Activated effector memory CD4-positive, alpha-beta T cell treated with Interleukin-2 at 50 U/mL for 16 hours (primary cell): ENCODE measurements around the gene SRSF4.
A peak's percentile ranks its signal among the peaks of the same experiment; 100 is the strongest.
"Not testable (repeated sequence)": the region's sequence is repeated elsewhere in the genome, so short reads cannot be mapped to it uniquely, and the experiment has no call there.

ENCODE experiments used
- DNase-seq: peaks from one replicate; pipeline ENCODE4 v3.0.0-alpha.2; 2020

The SRSF4 gene

DNA sequence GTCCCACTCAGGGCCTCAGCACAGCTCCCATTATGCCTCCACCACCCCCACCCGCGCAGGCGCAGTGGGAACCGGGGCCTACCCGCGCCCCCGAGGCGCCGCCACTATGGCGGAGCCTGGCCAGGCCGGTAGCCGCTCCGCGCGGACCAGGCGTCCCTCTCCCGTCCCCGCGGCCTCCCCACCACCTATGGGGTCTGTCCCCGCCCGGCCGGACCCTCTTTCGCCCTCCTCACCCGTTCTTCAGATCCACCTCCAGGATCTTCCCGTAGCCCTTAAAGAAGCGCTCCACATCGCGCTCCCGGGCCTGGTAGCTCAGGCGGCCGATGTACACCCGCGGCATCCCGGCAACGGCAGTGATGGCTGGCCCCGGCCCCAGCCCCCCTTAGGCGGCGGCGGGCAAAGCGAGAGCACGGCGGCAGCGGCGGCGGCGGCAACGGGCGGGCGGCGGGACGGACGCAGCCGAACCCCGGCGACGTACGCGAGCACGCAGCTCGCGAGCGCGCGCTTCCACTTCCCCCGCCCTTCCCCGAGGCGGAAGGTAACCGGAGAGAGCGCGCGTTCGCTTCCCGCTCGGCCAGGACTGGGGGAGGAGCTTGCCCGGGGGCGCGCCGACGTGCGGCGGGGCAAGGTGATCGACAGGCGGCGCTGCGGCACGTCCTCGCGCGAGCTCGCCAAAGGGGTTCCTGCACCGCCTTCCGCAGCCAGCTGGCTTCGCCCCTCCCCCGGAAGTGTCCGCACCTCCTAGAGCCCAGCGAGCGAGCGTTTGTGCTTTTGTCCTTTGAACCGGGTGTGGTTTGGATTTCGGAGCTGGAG is at the start of gene SRSF4:
Gene SRSF4, minus strand, starts transcription at position 488 of the 813 bp plus-strand sequence. Its CDS starts 148 bp downstream, at position 340.
- DNase-seq = peak; percentile 99

DNA sequence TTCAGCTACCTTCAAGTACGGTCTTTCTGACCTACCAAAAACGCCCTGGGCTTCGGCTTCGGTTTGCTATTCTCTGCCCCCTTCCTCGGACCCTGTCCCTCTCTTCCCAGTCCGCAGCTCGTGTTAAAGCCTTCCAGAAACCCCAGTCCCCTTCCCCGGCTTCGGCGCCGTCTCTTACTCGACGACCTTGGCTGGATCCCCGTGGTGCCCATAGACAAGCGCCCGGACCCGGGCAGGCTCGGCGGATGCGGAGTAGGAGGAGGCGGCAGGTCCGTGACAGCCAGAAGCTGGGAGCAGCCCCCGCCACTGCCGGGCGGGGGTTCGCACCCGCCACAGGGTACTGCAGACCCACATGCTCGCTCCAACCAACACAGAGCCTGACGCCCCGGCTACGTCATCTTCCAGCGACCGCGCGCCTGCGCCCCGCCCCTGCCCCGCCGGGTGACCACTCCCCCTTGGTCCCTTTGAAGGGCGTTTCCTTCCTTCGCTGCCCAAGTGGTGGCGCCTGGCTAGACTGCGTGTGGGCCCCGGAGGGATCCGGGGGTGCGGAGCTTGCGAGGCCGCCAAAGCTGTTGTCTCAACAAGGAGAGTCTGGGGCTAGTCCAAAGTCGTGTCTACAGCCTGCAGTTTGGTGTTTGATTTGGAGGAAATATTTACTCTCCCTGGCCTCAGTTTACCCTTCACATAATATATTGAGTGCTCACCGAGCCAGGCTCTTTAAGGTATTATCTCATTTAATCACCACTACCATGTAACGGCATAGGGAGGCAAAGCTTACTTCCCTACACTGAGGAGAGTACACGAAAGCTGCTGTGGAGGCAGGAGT is 49.1 kb upstream of the SRSF4 start, which contains the start of gene MECR:
Gene MECR, minus strand, starts transcription at position 382 of the 826 bp plus-strand sequence. Its CDS starts 28 bp downstream, at position 354.
- peak; percentile 91 for DNase-seq

DNA sequence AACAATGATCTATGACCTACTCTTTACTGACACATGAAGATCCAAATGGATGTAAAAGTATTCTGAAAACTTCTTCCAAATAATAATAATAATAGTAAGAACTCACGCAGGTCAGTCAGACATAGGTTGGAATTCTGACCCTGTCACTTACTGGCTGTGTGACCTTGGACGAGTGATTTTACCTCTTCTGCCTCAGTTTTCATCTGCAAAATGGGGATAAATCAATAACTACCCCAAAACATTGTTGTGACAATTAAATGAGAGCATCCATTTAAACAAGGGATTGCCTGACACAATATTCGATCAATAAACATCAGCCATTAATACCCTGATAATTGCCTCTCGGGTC is 48.5 kb upstream of the SRSF4 start:
- DNase-seq = no peak

DNA sequence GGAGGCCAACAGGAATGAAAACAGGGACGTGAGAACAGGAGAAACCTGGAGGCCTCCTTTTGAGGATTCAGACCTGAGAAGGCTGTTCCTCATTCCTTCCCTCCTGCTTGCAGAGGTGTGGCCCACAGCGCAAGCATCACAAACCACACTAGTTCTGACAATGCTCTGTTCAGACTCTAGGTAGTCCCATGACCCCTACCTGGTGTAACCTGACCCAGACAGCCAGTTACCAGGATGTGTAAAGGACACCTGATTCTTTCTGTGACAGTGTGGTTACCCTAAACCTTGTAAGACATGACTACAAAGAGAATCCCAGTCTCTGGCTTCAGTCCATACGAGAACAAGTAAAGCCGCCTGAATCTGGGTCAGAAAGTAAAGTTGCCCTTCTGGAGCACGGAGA is 45.8 kb upstream of the SRSF4 start:
- DNase-seq = no peak

DNA sequence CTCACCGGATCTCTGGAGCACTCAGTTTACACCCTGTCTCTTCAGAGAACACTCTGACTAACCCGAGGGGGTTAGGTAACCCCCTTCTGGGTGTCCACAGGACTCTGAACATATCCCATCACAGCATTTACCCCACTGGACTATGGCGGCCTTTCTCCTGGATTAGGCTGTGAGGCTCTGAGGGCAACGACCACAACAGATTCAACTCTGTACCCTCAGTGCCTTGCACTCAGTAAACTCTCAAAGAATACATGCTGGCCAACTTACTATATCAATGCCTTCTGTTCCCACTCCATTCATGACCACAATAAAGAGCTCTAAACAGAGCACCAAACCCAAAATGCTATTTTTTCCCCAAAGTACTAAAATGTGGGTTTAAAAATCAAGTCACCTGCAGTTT is 43.7 kb upstream of the SRSF4 start:
- DNase-seq = no peak

DNA sequence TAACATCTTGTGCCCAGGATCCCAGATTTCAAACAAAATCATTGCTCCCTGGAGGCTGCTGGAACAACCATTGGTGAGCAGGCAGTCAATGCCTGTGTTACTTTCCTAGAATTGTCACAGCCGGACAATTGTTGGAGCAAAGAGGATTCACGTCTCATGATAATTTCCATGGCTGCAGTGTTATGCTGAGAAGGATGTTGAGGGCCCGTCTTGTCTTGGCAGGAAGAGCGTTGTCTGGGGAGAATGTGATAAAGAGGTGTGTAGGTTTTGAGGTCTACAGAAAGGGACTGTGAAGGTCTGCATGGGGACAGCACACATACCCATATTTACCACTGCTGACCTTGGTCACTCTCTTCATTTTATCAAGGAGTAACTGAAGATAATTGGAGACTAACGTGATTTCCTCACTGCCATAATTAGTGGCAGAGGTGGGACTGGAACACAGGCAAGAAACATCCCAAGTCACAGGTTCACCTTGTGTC is 42.7 kb upstream of the SRSF4 start:
- no peak for DNase-seq

DNA sequence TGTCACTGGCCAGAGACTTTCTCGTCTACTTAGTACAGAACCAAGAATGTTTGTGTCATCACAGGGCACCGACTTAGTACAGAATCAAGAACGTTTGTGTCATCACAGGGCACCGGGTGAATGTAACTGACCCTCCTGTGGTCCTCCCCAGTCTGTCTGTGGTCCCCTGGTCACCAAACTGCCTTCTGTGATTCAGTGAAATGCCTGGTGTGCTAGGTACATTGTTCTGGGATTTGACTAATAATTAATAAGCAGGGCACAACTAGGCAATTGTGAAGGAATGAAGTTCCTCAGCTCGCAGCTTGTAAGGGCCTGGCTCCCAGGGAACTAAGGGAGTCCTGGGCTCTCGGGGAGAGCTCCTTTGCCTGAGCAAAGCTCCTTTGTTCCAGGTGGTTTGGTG is 41.8 kb upstream of the SRSF4 start:
- DNase-seq = no peak

DNA sequence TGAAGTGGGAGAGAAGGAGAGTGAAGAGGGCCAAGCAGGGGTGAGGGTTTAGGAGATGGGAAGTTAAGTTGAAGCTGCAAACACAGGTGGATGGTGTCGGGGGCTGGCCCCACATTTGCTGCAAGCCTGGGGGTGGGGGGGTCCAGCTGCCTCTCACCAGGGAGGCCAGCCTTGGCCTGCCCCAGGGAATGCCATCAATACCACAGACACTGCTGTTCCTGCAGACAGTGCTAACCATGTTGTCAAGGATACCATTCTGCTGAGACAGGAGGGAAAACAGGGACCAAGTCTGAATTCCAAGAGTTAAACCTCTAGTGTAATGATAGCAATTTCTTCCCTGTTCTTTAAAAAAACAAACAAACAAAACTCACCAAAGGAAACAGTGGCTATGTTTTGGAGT is 41.0 kb upstream of the SRSF4 start:
- DNase-seq = no peak

DNA sequence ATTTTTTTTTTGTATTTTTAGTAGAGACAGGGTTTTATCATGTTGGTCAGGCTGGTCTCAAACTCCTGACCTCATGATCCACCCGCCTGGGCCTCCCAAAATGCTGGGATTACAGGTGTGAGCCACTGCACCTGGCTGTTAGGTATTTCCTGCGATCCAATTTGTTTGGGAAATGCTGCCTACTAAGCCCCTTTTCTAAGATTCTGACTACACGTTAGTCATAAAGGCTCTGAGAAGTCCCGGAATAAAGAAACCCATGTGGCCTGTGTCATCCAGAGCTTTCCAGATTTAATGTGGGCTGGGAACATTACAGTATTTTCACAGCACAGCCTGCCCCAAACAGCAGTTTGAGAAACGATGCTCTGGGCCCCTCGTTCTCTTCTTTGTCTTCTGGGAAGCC is 40.6 kb upstream of the SRSF4 start:
- not testable (repeated sequence) for DNase-seq

DNA sequence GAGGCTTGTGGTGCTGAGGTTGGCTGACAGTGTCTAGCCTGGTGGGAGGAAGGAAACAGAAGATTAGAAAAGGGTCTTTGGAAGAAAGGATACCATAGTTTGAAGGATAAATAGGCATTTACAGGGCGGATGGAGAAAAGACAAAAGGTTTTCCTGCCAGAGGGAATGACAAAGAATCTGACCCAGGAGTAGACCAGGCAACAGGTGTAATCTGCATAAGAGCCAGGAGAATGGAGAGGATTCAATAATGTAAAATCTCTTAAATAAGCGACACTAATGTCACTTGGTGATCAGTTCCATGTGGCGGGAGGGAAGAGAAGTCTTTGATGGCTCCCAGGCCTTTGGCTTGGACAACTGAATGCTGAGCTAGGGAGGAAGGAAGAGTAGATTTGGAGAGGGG is 39.6 kb upstream of the SRSF4 start:
- no peak for DNase-seq

DNA sequence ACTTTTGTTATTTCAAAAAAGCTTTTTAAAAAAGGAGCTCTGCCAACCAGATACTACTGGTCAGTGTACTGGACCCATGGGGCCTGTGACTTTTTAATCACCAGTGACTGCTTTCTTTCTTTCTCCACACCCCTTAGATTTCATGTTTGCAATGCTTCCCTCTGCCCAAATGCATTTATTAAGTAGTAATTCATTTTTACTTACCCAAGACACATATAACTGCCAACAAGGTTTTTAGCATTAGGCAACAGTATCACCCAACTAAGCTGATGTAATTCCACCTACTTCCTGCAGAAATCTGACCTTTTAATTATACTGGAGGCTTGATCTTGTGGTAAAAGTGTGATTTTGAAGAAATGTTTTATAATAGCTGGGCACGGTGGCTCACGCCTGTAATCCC is 36.5 kb upstream of the SRSF4 start:
- DNase-seq = no peak

DNA sequence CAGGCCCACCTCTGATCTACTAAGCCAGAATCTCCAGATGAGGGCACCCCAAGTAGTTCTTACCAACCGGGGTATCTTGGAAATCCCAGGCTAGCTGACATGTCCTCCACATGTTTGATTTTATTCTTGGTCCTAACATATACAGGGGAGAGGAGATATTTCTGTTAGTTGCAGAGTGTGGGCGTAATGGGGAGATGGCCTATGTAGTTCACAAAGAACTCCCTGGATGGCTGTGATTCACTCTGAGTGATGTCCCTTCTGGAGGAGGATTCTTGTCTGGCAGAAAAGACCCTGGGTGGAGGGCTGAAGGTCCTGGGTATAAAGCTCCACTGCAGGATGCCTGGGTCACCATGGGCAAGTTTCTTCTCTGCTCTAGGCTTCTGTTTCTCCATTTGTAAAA is 35.9 kb upstream of the SRSF4 start:
- DNase-seq = no peak

DNA sequence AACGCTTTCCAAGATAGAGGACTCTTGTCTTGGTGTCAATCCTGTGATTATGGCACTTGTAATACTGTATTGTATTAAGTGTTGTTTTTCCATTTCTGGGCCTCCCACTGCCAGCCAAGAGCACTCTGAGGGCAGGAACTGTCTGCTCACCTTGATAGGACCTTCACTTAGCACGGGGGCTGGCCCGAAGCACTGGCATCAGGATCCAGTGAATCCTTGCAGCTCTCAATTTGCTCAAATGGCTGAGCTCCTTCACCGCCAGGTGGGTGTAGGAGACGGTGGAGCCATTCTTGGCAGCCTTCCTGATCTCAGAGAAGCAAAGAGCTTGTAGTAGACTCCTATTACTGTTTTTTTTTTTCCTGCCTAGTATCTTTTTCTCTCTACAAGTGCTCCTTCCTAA is 31.4 kb upstream of the SRSF4 start:
- DNase-seq = no peak

DNA sequence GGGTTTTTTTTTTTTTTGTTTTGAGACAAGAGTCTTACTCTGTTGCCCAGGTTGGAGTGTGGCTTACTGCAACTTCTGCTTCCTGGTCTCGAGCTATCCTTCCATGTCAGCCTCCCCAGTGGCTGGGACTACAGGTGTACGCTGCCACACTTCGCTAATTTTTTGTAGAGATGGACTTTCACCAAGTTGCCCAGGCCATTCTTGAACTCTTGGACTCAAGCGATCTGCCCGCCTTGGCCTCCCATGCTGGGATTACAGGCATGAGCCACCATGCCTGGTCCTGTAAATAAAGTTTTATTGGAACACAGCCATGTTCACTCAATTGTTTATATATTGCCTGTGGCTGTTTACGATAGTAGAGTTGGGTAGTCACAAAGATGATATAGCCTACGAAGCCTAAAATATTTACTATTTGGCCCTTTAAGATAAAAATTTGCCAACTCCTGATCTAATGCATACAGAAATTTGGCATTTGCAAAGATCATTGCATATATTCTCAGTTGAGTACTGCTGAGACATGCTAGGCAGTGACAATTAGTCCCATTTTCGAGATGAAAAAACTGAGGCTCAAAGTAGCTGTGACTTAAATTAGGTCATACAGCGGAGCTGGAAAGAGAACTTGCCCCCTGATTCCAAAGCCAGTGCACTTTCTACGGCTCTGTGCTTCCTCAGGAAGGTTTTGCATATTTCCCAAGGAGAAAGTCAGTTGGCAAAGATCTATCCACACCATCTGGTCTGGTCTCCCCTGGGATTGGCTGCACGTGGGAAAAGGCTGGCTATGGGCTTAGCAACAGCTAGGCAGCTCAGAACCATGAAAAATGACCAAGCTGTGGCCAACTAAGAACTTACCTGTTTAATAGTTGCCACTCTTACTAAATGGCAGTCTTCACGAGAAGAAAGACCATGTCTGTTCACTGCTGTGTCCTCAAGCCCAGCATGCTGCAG is 29.7 kb upstream of the SRSF4 start:
- DNase-seq = no peak

DNA sequence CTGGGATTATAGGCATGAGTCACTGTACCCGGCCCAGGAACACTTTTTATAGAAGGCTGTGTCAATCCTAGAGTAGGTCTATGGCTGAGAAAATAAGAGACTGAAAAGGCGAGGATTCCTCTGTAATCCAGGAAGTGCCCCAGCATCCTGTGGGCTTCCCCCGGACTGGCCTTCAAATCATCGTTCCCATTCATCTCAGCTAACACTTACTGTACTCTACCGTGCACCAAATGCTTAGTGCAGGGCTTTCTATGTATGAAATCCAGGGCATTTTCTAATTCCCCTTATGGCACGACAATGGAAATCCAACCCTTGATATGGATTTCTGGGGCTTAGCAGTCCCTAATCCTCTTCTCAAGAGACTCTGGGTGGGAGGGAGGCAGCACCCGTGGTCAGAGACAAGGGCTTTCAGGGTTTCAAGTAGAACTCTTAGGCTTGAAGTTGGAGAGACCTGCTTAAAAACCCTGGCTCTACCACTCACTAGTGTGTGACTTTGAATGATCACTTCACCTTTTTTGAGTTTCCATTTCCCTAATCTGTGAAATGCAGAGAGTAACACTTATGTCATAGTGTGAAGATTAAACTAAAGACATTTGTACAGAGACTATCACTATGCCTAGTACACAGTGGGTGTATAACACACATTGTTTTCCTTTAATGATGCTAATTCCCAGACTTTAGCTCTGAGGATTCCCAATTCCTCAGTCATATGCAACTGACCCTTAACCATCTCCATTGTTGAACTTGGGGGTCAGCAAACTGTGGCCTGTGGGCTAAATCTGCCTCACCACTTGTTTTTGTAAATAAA is 28.8 kb upstream of the SRSF4 start:
- DNase-seq = no peak

DNA sequence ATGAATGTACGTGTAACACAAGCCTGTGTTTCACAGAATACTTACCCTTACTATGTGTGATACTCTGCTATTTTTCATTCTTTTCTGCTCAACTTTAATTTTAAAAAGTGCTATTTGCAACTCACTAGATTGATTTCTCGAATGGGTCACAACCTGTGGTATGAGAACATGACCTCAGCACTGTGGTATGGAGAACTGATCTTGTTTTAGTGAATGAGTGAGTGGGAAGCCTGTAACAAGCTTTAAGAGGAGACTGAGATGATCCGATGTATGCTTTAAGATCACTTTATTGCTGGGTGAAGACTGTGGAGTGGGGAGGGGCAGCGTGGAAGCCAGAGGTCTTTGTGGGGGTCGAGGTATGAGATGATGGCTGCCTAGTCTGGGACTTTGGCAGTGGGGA is 27.5 kb upstream of the SRSF4 start:
- no peak for DNase-seq

DNA sequence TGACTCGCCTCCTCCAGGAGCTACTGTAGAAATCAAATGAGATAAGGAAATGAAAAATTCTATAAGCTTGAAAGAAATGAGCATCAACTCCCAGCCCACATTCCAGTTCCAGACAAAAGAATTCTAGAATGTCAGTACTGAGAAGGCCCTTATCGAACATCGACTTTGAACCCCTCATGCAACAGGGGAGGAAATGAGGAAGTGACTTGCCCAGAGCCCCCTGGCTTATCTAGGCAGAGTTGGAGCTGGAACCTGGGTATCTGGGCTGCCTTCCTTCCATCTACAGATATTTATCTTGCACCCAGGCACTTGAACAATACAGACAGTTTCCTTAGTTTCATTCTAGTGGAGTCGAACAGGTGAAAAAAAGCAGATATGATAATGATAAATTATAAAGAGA is 26.7 kb upstream of the SRSF4 start:
- no peak for DNase-seq

DNA sequence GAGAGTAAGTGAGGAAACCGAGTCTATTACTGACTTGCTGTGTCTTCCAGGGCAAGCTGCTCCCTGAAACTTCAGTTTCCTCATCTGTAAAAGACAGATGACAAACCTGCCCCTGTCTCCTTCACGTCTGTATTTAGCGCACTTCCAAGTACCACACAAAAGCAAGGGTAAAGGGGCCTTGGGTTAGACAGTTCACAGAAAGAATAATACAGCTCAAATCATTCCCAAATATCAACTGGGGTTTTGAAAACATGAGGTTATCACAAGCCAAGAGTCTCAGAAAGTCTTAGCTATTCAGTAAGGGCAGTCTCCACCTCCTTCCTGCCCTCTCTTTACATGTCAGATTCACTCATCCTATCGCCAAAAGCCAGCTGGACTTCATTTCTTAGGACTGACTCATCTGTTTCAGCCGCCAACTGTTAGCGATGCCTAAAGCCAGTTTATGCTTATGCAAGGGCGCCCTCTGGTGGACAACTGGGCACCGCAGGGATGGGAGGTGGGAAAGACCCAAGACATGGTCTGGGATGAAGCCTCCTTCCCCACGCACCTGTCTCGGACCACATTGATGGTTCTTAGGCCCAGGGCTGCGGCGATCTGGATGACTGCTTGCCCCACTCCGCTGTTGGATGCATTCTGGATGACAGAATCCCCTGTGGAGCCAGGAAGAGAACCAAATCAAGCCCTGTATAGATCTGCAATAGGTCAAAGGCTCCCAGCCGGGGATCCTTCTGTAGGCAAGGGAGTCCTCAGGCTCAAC is 21.1 kb upstream of the SRSF4 start:
- peak; percentile 74 for DNase-seq

DNA sequence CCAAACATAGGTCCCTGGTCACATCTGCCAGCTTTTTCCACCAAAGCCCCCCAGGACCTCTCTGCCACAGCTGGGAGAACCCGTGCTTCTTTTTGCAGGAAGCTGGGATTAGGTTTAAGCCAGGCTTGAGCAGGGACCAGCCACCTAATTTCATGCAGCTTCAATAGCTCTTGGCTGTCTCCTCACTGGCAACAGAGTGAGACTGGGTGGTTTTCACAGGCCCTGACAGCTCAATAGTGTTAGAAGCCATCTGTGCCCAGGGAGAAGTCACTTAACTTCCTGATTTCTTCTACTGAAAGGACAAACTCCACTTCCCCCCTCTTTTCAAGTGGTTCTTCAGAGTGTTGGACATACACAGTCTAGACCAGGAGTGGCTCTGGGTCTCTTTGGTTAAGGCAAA is 20.4 kb upstream of the SRSF4 start:
- no peak for DNase-seq

DNA sequence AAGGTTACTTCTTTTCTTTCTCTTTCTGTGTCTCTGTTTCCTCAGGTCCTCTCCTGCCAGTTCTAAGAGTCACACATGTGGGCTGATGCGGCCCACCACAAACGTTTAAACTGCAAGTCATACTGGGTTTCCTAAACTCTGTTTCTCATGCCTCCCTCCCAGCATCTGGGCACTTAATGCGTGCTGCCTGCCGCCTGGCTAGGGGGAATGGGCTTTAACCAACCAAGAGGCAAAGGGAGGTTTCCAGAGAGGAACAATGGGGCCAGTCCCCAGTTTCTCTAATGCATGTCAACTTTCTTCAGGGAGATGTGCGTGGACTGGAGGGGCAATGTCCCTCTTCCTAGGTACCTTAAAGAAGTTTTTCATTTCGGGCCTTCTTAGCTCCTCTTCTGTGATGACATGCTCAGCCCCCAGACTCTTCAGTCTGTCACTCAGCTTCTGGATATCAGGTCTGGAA is 19.9 kb upstream of the SRSF4 start:
- no peak for DNase-seq
